Peyer's patch (tissue), 4 donors: ENCODE measurements around the gene LRRK2. TPM values are rescaled to one million over a fixed set of nuclear protein-coding genes. Genes with fewer than 3 reads are reported as not detected.
A peak's percentile ranks its signal among the peaks of the same experiment; 100 is the strongest.

Source experiments
- DNase-seq, 3 donors: peaks; one replicate each; pipeline ENCODE4 v3.0.0-alpha.2; 2017 to 2019
- H3K27ac ChIP-seq, 4 donors: fragments of 200-600 bp; sonication (generic); one replicate each; pipeline ENCODE4 v1.5.1; 2016 to 2019
- H3K27me3 ChIP-seq, 2 donors: fragments of 200-600 bp; sonication (generic); one replicate each; pipeline ENCODE4 v1.5.1; 2019
- H3K36me3 ChIP-seq, 3 donors: fragments of 200-600 bp; sonication (generic); one replicate each; pipeline ENCODE4 v1.5.1; 2016 to 2019
- H3K4me1 ChIP-seq, 4 donors: fragments of 200-600 bp; sonication (generic); one replicate each; pipeline ENCODE4 v1.5.1; 2016 to 2019
- H3K4me3 ChIP-seq, 4 donors: fragments of 200-600 bp; sonication (generic); 1 replicate in 3 of 4; 2 replicates in 1 of 4; pipeline ENCODE4 v1.5.1; 2016 to 2019; ENCODE audit warnings: mild to moderate bottlenecking in 1 of 4
- H3K9me3 ChIP-seq, 4 donors: fragments of 200-600 bp; sonication (generic); one replicate each; pipeline ENCODE4 v1.5.1; 2016 to 2019; ENCODE audit warnings: mild to moderate bottlenecking in 1 of 4
- POLR2A ChIP-seq, 2 donors: fragments of 450-650 bp; IDR thresholded peaks; one replicate each; pipeline ENCODE4 v1.5.1; 2017; ENCODE audit warnings: antibody characterized with exemption in 2 of 2, mild to moderate bottlenecking in 2 of 2, moderate library complexity in 2 of 2
- total RNA-seq, 4 donors: library from RNA; depleted of rRNA; stranded (reverse); fragments of >200 nt; gene quantifications; one replicate each; pipeline ENCODE4 v1.1.0, GENCODE V29; 2016
- TF ChIP-seq, protein P1 (sequence below), 6 experiments: fragments of 450-650 bp in 4 of 6; fragments of 200-600 bp in 2 of 6; sonication (generic) in 1 of 6; IDR thresholded peaks; one replicate each; pipeline ENCODE4 v1.5.1; 2017 to 2019; ENCODE audit warnings: antibody characterized with exemption in 6 of 6, mild to moderate bottlenecking in 3 of 6, moderate library complexity in 1 of 6

Gene LRRK2
- total RNA-seq, result 10 to 100 TPM in 1 of 4 donors, 1 to 10 TPM in 3; 2.6 to 44.6 (median 4.9) TPM

DNA sequence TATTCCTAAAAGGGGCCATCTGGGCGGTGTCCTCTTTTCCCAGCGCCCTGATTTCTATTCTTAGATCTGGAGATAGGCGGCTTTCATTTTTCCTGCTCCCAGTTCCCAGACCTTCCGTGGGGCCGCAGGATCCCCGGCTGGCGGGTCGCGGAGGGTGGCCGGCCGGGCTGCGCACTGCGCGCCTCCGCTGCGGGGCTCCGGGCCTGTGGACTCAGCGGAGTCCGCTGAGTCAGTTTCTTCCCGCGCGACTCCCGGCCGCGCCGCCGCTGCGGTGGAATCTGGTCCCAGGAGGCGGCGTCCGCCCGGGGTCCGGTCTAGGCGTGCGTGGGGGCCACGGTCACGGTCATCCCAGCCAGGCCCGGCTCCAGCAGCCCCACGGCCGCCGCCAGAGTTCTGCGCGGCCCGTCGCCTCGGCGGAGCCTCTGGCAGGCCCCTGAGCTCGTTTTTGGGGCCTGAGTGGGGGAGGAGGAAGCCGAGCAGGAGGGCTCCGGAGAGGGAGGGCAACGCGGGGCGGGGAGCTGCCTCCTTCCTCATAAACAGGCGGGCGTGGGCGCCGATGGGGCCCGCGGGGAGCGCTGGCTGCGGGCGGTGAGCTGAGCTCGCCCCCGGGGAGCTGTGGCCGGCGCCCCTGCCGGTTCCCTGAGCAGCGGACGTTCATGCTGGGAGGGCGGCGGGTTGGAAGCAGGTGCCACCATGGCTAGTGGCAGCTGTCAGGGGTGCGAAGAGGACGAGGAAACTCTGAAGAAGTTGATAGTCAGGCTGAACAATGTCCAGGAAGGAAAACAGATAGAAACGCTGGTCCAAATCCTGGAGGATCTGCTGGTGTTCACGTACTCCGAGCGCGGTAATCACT, at the start of gene LRRK2:
TSS of gene LRRK2 (plus strand) at position 559 of the 853 bp plus-strand sequence. CDS start at position 694, 135 bp downstream.
- Histone ChIP-seq H3K27ac (peak within 1 kb of the TSS; percentile 87 to 96 (median 90)), H3K27me3 (no peaks in the 10 kb centered on the region), H3K36me3 (no peaks in the 10 kb centered on the region), H3K4me1 (no peaks in the 10 kb centered on the region), H3K9me3 (no peaks in the 10 kb centered on the region), H3K4me3 (peak within 1 kb of the TSS; percentile 53 to 77 (median 61))
- TF ChIP-seq POLR2A (IDR thresholded peaks at IDR 0.05), result peak; percentile 31 to 33
- TF ChIP-seq, protein P1, sequence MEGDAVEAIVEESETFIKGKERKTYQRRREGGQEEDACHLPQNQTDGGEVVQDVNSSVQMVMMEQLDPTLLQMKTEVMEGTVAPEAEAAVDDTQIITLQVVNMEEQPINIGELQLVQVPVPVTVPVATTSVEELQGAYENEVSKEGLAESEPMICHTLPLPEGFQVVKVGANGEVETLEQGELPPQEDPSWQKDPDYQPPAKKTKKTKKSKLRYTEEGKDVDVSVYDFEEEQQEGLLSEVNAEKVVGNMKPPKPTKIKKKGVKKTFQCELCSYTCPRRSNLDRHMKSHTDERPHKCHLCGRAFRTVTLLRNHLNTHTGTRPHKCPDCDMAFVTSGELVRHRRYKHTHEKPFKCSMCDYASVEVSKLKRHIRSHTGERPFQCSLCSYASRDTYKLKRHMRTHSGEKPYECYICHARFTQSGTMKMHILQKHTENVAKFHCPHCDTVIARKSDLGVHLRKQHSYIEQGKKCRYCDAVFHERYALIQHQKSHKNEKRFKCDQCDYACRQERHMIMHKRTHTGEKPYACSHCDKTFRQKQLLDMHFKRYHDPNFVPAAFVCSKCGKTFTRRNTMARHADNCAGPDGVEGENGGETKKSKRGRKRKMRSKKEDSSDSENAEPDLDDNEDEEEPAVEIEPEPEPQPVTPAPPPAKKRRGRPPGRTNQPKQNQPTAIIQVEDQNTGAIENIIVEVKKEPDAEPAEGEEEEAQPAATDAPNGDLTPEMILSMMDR (IDR thresholded peaks at IDR 0.05), result peak in 1 of 6 experiments; percentile 8
- DNase-seq, result peak; percentile 68 to 90 (median 83)

DNA sequence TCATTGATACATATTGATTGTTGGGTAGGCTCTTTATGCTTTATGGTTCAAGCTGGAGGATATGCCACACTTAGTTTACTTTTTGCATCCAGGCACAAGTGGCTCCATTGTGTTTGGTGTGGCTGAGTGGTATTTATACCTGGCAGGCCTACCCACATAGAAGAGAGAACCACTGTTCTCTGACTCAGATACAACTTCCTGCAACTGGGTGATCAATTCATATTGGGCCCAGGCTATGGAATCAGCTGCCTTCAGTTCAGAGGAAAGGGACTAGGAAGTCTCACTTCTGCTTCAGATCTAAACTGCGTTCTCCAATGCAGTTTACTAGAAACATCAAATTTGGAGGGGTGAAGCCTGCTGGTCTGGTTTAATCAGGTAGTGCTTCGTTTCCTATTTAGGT, 49.8 kb upstream of the LRRK2 start:
- no peaks in the 10 kb centered on the region for H3K27me3 ChIP-seq
- H3K36me3 ChIP-seq, result no peaks in the 10 kb centered on the region
- H3K9me3 ChIP-seq, result no peaks in the 10 kb centered on the region
- no peaks in the 10 kb centered on the region for H3K4me1 ChIP-seq
- H3K27ac ChIP-seq, result no peak overlapping the region
- H3K4me3 ChIP-seq, result no peak overlapping the region
- DNase-seq, result no peak
- TF ChIP-seq POLR2A (IDR thresholded peaks at IDR 0.05), result no peak
- TF ChIP-seq, protein P1 (IDR thresholded peaks at IDR 0.05), result no peak

DNA sequence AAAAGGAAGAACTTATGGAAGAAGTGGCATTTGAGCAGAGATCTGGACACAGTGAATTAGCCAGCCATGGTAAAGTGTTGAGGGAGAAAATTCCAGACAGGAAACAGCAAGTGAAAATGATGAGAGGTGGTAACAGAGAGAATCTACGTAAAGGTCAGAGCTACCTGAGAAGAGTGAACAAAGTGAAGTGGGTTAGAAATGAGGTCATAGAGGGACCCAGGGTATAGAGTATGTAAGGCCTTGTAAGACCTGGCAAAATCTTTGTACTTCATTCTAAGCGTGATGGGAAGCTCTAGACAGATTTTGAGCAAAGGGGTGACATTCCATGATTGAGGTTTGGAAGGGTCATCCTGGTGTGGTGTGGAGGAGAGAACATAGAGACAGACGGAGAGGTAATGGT, 49.3 kb upstream of the LRRK2 start:
- no peak overlapping the region for H3K27ac ChIP-seq
- DNase-seq, result no peak

DNA sequence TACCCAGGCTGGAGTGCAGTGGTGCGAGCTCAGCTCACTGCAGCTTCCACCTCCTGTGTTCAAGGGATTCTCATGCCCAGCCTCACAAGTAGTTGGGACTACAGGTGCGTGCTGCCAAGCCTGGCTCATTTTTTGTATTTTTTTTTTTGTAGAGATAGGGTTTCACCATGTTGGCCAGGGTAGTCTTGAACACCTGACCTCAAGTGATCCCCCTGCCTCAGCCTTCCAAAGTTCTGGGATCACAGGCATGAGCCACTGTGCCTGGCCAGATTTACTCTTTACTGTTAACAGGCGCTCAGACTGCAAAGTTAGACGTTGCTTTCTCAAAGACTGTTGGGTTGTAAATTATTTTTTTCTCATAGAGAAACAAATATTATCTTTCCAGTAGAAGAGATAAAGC, 46.1 kb upstream of the LRRK2 start:
- Histone ChIP-seq H3K4me1 (no peaks in the 10 kb centered on the region), H3K4me3 (no peak overlapping the region), H3K27me3 (no peaks in the 10 kb centered on the region), H3K27ac (no peak overlapping the region), H3K9me3 (no peaks in the 10 kb centered on the region), H3K36me3 (no peaks in the 10 kb centered on the region)
- DNase-seq, result no peak
- TF ChIP-seq POLR2A (IDR thresholded peaks at IDR 0.05), result no peak
- TF ChIP-seq, protein P1 (IDR thresholded peaks at IDR 0.05), result no peak

More for the DNA sequence above, 49.3 kb upstream of the LRRK2 start:
- Histone ChIP-seq H3K27me3 (no peaks in the 10 kb centered on the region), H3K4me3 (no peak overlapping the region), H3K4me1 (no peaks in the 10 kb centered on the region), H3K36me3 (no peaks in the 10 kb centered on the region), H3K9me3 (no peaks in the 10 kb centered on the region)
- TF ChIP-seq POLR2A (IDR thresholded peaks at IDR 0.05), result no peak
- TF ChIP-seq, protein P1 (IDR thresholded peaks at IDR 0.05), result no peak

DNA sequence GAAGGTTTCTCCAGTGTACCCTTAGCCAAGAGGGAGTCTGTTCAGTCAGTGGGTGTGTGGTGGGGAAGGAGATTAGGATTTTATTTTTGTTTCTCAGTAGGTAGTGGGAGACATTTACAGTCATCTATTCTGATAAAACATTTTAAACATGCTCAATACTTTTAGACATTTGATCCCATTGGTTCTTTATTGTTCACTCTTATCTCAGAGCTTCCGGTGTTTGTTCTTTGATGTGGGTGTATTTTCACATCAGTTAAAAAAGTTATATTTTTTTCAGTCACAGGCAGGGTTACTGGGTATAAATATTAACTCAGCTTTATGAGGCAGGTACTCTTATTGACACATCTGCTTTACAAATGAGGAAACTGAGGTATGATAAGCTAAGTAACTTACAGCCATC, 43.3 kb upstream of the LRRK2 start:
- Histone ChIP-seq H3K4me1 (no peaks in the 10 kb centered on the region), H3K27me3 (no peaks in the 10 kb centered on the region), H3K36me3 (no peaks in the 10 kb centered on the region), H3K4me3 (no peak overlapping the region), H3K9me3 (no peaks in the 10 kb centered on the region), H3K27ac (no peak overlapping the region)
- no peak for TF ChIP-seq POLR2A (IDR thresholded peaks at IDR 0.05)
- TF ChIP-seq, protein P1 (IDR thresholded peaks at IDR 0.05), result no peak
- DNase-seq, result no peak
